ENCODE results near the gene EPHB4. TPM values are rescaled to one million over a fixed set of nuclear protein-coding genes. Genes with fewer than 3 reads are reported as not detected.

The EPHB4 gene
- total RNA-seq, 1 donor from 2014 or later, result 88.9 TPM

DNA sequence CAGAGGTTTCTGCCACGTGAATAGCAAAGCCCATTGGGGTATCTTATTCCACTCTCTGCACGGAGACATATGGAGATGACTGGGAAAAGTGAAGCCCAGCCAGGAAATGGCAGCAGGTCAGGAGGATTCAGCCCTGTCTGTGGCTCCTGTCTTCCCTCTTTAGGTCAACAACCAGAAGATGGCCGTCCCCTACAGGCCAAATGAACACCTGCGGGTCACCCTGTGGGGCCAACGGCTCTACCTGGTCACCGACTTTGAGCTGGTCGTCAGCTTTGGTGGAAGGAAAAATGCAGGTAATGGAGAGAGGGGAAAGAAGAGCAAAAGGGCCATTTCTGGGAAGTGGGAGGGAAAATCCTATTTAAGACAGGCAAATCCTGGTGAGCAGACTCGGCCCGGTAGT lies 38.3 kb downstream of the EPHB4 start:
- TF ChIP-seq, protein P1, sequence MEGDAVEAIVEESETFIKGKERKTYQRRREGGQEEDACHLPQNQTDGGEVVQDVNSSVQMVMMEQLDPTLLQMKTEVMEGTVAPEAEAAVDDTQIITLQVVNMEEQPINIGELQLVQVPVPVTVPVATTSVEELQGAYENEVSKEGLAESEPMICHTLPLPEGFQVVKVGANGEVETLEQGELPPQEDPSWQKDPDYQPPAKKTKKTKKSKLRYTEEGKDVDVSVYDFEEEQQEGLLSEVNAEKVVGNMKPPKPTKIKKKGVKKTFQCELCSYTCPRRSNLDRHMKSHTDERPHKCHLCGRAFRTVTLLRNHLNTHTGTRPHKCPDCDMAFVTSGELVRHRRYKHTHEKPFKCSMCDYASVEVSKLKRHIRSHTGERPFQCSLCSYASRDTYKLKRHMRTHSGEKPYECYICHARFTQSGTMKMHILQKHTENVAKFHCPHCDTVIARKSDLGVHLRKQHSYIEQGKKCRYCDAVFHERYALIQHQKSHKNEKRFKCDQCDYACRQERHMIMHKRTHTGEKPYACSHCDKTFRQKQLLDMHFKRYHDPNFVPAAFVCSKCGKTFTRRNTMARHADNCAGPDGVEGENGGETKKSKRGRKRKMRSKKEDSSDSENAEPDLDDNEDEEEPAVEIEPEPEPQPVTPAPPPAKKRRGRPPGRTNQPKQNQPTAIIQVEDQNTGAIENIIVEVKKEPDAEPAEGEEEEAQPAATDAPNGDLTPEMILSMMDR (IDR thresholded peaks at IDR 0.05), result no peak
- H3K27me3 Mint-ChIP-seq (ENCODE audit: unreplicated experiment), result peaks cover 12% of the 10 kb centered on the region
- DNase-seq (ENCODE audit: extremely low spot score, unreplicated experiment), result no peak
- H3K4me1 Mint-ChIP-seq (ENCODE audit: unreplicated experiment), result peaks cover 1% of the 10 kb centered on the region
- no peaks in the 10 kb centered on the region for H3K9me3 Mint-ChIP-seq (ENCODE audit: unreplicated experiment)
- no peaks in the 10 kb centered on the region for H3K36me3 Mint-ChIP-seq (ENCODE audit: unreplicated experiment)
- H3K4me3 Mint-ChIP-seq (ENCODE audit: unreplicated experiment), result no peak overlapping the region
- no peak overlapping the region for H3K27ac Mint-ChIP-seq (ENCODE audit: unreplicated experiment)

DNA sequence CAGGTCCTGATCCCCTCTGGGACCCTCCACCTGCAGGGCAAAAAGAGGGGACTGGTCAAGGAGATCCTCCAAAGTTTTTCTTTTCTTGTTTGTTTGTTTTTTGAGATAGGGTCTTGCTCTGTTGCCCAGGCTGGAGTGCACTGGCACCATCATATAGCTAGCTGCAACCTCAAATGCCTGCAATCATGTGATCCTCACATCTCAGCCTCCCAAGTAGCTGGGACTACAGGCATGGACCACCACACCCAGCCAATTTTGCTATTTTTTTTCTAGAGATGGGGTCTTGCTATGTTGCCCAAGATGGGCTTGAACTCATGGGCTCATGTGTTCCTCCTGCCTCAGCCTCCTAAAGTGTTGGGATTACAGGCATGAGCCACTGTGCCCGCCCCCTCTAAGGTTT lies 41.0 kb downstream of the EPHB4 start:
- DNase-seq (ENCODE audit: extremely low spot score, unreplicated experiment), result no peak
- Mint-ChIP-seq H3K4me3 (ENCODE audit: unreplicated experiment) (no peak overlapping the region), H3K36me3 (ENCODE audit: unreplicated experiment) (no peaks in the 10 kb centered on the region), H3K27me3 (ENCODE audit: unreplicated experiment) (peaks cover 14% of the 10 kb centered on the region), H3K4me1 (ENCODE audit: unreplicated experiment) (no peaks in the 10 kb centered on the region), H3K9me3 (ENCODE audit: unreplicated experiment) (no peaks in the 10 kb centered on the region), H3K27ac (ENCODE audit: unreplicated experiment) (no peak overlapping the region)
- TF ChIP-seq, protein P1 (IDR thresholded peaks at IDR 0.05), result no peak

DNA sequence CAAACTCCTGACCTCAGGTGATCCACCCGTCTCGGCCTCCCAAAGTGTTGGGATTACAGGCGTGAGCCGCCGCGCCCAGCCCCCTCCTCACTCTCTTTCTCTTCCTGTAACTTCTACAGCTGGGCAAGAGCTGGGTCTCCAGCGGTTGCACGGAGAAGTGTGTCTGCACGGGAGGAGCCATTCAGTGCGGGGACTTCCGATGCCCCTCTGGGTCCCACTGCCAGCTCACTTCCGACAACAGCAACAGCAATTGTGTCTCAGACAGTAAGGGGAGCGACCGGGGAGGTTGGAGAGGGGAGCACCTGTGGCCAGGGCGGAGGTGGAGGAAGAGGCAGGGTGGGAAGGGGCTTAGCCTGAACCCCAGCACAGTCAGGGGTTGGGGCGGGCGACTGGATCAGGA lies 41.4 kb downstream of the EPHB4 start:
- no peak for DNase-seq (ENCODE audit: extremely low spot score, unreplicated experiment)
- Mint-ChIP-seq H3K9me3 (ENCODE audit: unreplicated experiment) (no peaks in the 10 kb centered on the region), H3K27me3 (ENCODE audit: unreplicated experiment) (peaks cover 14% of the 10 kb centered on the region), H3K4me3 (ENCODE audit: unreplicated experiment) (no peak overlapping the region), H3K36me3 (ENCODE audit: unreplicated experiment) (no peaks in the 10 kb centered on the region), H3K4me1 (ENCODE audit: unreplicated experiment) (no peaks in the 10 kb centered on the region), H3K27ac (ENCODE audit: unreplicated experiment) (no peak overlapping the region)
- TF ChIP-seq, protein P1 (IDR thresholded peaks at IDR 0.05), result no peak

DNA sequence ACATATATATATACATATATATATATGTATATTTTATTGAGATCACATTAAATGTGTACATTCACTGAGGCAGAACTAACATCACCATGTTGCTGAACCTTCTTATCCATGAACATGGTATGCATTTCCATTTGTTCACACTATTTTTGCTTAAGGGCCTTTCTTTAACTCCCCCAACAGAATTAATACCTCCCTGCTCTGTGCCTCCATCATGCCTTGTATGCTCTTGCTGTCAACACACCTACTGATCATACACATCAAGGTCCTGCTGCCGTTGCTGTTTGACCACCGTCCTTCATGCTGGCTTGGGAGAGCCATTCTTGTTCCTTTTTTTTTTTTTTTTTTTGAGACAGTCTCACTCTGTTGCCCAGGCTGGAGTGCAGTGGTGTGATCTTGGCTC lies 43.5 kb downstream of the EPHB4 start:
- Mint-ChIP-seq H3K27me3 (ENCODE audit: unreplicated experiment) (peaks cover 14% of the 10 kb centered on the region), H3K4me1 (ENCODE audit: unreplicated experiment) (no peaks in the 10 kb centered on the region), H3K27ac (ENCODE audit: unreplicated experiment) (no peak overlapping the region), H3K9me3 (ENCODE audit: unreplicated experiment) (no peaks in the 10 kb centered on the region), H3K36me3 (ENCODE audit: unreplicated experiment) (no peaks in the 10 kb centered on the region), H3K4me3 (ENCODE audit: unreplicated experiment) (no peak overlapping the region)
- no peak for DNase-seq (ENCODE audit: extremely low spot score, unreplicated experiment)
- TF ChIP-seq, protein P1 (IDR thresholded peaks at IDR 0.05), result no peak

DNA sequence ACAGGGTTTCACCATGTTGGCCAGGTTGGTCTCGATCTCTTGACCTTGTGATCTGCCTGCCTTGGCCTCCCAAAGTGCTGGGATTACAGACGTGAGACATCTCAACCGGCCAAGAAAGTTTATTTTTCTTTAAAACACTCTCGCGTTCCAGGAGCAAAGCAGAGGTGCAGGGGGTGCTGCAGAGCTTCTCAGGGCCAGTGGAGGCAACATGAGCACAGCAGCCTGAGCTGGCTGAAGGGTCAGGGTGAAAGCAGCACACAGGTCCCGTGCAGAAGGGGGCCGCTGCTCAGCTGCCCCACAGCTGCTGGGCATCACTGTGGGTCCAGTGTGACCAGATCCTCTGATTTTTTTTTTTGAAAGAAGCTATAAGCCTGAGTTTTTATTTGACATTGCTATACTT lies 46.1 kb downstream of the EPHB4 start:
- no peak for DNase-seq (ENCODE audit: extremely low spot score, unreplicated experiment)
- H3K4me3 Mint-ChIP-seq (ENCODE audit: unreplicated experiment), result no peak overlapping the region
- no peaks in the 10 kb centered on the region for H3K9me3 Mint-ChIP-seq (ENCODE audit: unreplicated experiment)
- no peaks in the 10 kb centered on the region for H3K4me1 Mint-ChIP-seq (ENCODE audit: unreplicated experiment)
- H3K27me3 Mint-ChIP-seq (ENCODE audit: unreplicated experiment), result peaks cover 12% of the 10 kb centered on the region
- no peaks in the 10 kb centered on the region for H3K36me3 Mint-ChIP-seq (ENCODE audit: unreplicated experiment)
- TF ChIP-seq, protein P1 (IDR thresholded peaks at IDR 0.05), result no peak
- no peak overlapping the region for H3K27ac Mint-ChIP-seq (ENCODE audit: unreplicated experiment)
